Measurements from ENCODE around the gene SLX4IP. TPM values are rescaled to one million over a fixed set of nuclear protein-coding genes. Genes with fewer than 3 reads are reported as not detected.

Gene SLX4IP
- total and polyA plus RNA-seq, 12 donors: 2.8 to 8.2 (median 4.8) TPM

GRCh38 chr20:10475225-10475624 is 40.1 kb downstream of the SLX4IP start:
- DNase-seq: no peak
- H3K27ac ChIP-seq: peak overlapping the region in 1 of 5 donors; percentile 9
- TF ChIP-seq, protein P1, sequence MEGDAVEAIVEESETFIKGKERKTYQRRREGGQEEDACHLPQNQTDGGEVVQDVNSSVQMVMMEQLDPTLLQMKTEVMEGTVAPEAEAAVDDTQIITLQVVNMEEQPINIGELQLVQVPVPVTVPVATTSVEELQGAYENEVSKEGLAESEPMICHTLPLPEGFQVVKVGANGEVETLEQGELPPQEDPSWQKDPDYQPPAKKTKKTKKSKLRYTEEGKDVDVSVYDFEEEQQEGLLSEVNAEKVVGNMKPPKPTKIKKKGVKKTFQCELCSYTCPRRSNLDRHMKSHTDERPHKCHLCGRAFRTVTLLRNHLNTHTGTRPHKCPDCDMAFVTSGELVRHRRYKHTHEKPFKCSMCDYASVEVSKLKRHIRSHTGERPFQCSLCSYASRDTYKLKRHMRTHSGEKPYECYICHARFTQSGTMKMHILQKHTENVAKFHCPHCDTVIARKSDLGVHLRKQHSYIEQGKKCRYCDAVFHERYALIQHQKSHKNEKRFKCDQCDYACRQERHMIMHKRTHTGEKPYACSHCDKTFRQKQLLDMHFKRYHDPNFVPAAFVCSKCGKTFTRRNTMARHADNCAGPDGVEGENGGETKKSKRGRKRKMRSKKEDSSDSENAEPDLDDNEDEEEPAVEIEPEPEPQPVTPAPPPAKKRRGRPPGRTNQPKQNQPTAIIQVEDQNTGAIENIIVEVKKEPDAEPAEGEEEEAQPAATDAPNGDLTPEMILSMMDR (IDR thresholded peaks at IDR 0.05): no peak
- TF ChIP-seq POLR2A (IDR thresholded peaks at IDR 0.05): no peak
- peaks cover 6 to 22% of the 10 kb centered on the region in 2 donors for H3K4me1 ChIP-seq (replicated peaks in 1 of 2)
- no peaks in the 10 kb centered on the region for H3K9me3 ChIP-seq (replicated peaks in 1 of 3)
- intact Hi-C loops (cut with DNase I): no loop called here
- WGBS, 4 donors: 73 to 92% (median 82%) methylated on average over 2 of the region's 2 CpGs
- no peaks in the 10 kb centered on the region for H3K27me3 ChIP-seq
- no peaks in the 10 kb centered on the region for H3K36me3 ChIP-seq (replicated peaks in 1 of 2)
- no peak overlapping the region for H3K4me3 ChIP-seq

- Histone ChIP-seq H3K4me3 (no peak overlapping the region), H3K9me3 (replicated peaks in 1 of 3) (no peaks in the 10 kb centered on the region), H3K4me1 (replicated peaks in 1 of 2) (peaks cover under 1 to 17% of the 10 kb centered on the region in 2 donors), H3K27ac (no peak overlapping the region), H3K36me3 (replicated peaks in 1 of 2) (no peaks in the 10 kb centered on the region), H3K27me3 (no peaks in the 10 kb centered on the region)
- intact Hi-C loops (cut with DNase I): no loop called here
- peak in 2 of 7 donors; percentile 21 to 32 for DNase-seq
- TF ChIP-seq, protein P1 (IDR thresholded peaks at IDR 0.05): no peak
- no peak for TF ChIP-seq POLR2A (IDR thresholded peaks at IDR 0.05)
- WGBS, 4 donors: 74 to 91% (median 84%) methylated on average over 3 of the region's 3 CpGs
Measured at GRCh38 chr20:10476319-10476724, 41.2 kb downstream of the SLX4IP start.

DNA sequence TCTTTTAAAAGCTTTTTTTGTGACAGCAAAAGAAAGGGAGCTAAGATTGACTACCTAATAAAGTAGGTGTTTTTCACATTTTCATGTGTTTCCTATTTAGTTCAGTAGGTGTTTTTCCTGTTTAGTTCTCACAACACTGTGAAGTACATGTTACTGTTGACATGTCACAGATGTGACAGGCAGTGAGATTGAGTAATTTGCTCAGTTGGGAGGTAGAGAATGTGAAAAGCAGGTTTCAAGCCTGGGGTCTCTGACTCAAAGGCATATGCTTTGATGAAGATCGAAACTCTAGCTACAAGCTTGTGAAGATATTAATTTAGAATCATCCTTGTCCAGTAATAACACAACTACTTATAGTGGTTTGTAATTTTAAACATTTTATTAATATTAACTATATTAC is 43.1 kb downstream of the SLX4IP start:
- no peaks in the 10 kb centered on the region for H3K27me3 ChIP-seq
- H3K4me3 ChIP-seq: no peak overlapping the region
- no peaks in the 10 kb centered on the region for H3K36me3 ChIP-seq (replicated peaks in 1 of 2)
- TF ChIP-seq, protein P1 (IDR thresholded peaks at IDR 0.05): no peak
- no peak for TF ChIP-seq POLR2A (IDR thresholded peaks at IDR 0.05)
- H3K4me1 ChIP-seq (replicated peaks in 1 of 2): peaks cover 0 to 10% of the 10 kb centered on the region in 2 donors
- H3K9me3 ChIP-seq (replicated peaks in 1 of 3): no peaks in the 10 kb centered on the region
- WGBS, 4 donors: 90 to 97% (median 96%) methylated on average over 1 of the region's 1 CpG
- intact Hi-C loops (cut with DNase I): no loop called here
- DNase-seq: no peak
- no peak overlapping the region for H3K27ac ChIP-seq

- WGBS, 4 donors: 69 to 79% (median 74%) methylated on average over 4 of the region's 4 CpGs
- no peak for TF ChIP-seq POLR2A (IDR thresholded peaks at IDR 0.05)
- TF ChIP-seq, protein P1 (IDR thresholded peaks at IDR 0.05): no peak
- no peak for DNase-seq
- no peaks in the 10 kb centered on the region for H3K36me3 ChIP-seq (replicated peaks in 1 of 2)
- peaks cover 0 to 5% of the 10 kb centered on the region in 2 donors for H3K4me1 ChIP-seq (replicated peaks in 1 of 2)
- H3K4me3 ChIP-seq: no peak overlapping the region
- H3K9me3 ChIP-seq (replicated peaks in 1 of 3): no peaks in the 10 kb centered on the region
- H3K27ac ChIP-seq: no peak overlapping the region
- intact Hi-C loops (cut with DNase I): no loop called here
- no peaks in the 10 kb centered on the region for H3K27me3 ChIP-seq
Measured at GRCh38 chr20:10478930-10479329, 43.8 kb downstream of the SLX4IP start.

Measured in adrenal gland (tissue), 12 donors.